C4-2B (cell line): ENCODE results near the gene SCUBE2.

Experiments
- H3K27ac ChIP-seq: fragments of 450-650 bp; 2 replicates; pipeline ENCODE4 v1.5.1; 2017
- ZFX ChIP-seq: fragments of 450-650 bp; IDR thresholded peaks from 2 replicates; pipeline ENCODE4 v1.6.1; 2017
- TF ChIP-seq, protein P1 (sequence below): fragments of 450-650 bp; conservative IDR thresholded peaks from 2 replicates; pipeline ENCODE4 v1.5.1; 2017; ENCODE audit warnings: mild to moderate bottlenecking

Gene SCUBE2

DNA sequence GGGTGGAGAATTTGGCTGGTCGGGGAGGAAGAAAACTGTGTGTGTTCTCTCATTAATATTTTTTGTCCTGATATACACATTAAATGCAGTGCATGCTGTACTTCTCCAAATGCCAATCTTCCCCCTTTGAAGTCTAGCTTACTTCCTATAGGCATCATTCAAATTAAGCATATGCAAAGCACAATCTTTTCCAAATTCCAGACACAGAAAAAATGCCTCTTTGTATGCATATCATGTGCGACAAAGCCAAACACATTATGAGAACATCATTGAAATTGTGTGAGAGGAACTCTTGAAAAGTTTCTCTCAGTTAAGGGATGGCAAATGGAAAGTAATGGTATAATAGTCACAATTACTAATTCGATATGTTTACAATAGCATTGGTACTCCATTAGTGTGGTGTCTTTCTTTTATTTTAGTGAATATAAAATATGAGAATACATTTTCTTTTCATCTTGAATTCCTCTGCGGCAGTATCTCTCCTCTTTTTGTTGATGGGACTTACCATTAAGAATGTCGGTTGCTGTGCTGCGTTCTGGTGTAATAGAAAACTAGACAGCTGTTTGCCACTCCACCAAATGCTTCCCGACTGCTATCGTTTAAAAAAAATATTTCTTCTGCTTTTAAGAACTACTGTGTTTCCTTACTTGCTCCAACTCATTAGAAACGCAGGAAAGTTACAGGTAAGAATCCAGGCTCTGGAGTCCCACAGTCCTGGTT lies 68.3 kb downstream of the SCUBE2 start:
- TF ChIP-seq, protein P1, sequence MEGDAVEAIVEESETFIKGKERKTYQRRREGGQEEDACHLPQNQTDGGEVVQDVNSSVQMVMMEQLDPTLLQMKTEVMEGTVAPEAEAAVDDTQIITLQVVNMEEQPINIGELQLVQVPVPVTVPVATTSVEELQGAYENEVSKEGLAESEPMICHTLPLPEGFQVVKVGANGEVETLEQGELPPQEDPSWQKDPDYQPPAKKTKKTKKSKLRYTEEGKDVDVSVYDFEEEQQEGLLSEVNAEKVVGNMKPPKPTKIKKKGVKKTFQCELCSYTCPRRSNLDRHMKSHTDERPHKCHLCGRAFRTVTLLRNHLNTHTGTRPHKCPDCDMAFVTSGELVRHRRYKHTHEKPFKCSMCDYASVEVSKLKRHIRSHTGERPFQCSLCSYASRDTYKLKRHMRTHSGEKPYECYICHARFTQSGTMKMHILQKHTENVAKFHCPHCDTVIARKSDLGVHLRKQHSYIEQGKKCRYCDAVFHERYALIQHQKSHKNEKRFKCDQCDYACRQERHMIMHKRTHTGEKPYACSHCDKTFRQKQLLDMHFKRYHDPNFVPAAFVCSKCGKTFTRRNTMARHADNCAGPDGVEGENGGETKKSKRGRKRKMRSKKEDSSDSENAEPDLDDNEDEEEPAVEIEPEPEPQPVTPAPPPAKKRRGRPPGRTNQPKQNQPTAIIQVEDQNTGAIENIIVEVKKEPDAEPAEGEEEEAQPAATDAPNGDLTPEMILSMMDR: no peak
- no peak for TF ChIP-seq ZFX
- no peak overlapping the region for H3K27ac ChIP-seq

DNA sequence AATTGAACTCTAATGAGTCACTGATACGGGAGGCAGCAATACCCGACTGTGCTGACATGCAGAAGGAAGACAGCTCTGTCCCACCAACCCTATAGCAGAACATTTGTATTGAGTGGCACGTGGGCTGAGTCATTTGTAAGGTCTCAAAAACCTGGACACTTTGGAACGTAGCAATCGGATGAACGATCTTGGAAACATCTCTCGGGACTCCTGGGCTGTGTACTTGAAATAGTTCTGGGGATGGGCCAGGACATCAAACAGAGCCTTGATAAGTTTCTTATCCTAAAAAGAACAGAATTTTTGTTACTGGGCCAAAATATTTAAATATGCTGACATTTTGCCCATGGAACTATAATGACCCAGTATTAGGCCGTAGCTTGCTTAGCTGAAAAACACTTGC lies 70.5 kb downstream of the SCUBE2 start:
- peak overlapping the region; percentile 11; the same call in 1 of the 2 replicates for H3K27ac ChIP-seq
- TF ChIP-seq, protein P1: no peak
- no peak for TF ChIP-seq ZFX

DNA sequence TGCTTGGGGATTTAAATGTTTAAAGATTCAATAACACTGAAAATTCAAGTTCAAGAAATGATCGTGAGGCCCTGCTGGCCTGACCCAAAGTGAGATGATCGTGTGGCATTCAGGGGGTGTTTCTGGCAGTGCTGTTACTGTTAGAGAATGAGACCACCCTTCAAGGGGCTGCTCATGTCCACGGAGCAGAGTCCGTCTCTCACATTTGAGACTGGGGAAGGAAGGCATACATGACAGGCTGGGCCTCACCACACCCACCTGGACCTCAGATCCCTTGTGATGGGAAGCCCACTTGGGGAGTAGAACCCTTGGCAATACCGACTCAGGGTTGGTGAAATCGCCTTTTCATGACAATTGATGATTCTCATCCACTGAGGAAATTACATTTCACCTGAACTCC lies 71.5 kb downstream of the SCUBE2 start:
- TF ChIP-seq, protein P1: no peak
- TF ChIP-seq ZFX: no peak
- H3K27ac ChIP-seq: no peak overlapping the region

DNA sequence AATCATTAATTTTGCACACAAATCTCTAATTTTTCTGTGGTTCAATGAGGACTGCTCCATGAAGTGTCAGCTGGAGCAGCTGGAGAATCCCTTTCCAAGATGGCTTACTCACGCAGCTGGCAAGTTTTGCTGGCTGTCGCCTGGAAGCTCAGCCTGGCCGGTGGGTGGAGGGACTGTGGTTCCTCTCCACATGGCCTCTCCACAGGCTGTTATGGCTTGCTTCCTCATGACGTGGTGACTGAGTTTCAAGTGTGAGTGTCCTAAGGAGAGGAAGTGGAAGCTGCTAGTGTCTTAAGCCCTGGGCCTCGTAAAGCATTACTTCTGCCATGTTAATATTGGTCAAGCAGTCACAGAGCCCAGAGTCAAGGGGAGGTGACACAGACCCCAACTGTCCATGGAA lies 73.6 kb downstream of the SCUBE2 start:
- no peak for TF ChIP-seq ZFX
- TF ChIP-seq, protein P1: no peak
- no peak overlapping the region for H3K27ac ChIP-seq

DNA sequence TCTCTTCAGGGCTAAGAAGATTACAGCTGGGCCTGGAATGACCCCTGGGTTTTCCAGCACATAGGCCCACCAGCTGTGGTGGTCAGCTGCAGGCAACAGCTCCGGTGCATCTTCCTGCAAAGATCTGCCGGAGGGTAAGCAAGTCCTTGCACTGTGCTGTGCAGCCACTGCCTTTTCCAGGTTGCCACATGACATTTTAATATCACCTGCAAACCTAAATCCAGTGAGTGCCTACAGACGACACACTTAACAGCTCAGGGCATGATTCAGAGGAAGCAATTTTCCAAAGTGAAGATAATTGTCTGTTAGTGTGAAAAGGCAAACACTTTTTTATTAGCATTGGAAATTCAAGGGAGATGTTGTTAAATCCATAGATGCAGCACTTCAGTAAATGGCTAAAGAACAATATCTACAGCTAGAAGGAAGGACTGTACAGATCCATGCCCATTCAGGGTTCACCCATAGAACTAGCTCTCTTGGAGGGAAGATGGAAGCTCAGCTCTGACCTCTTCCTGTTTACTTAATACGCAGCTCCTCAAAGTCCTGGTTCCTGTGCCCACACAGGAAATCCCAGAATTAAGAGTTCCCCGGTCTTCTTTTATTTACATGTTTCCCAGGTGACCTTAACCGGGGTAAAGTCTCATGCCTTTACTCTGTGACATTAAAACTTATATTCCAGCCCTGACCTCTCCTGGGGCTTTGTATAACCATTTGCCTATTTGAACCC lies 74.3 kb downstream of the SCUBE2 start:
- H3K27ac ChIP-seq: no peak overlapping the region
- TF ChIP-seq ZFX: no peak
- TF ChIP-seq, protein P1: no peak

DNA sequence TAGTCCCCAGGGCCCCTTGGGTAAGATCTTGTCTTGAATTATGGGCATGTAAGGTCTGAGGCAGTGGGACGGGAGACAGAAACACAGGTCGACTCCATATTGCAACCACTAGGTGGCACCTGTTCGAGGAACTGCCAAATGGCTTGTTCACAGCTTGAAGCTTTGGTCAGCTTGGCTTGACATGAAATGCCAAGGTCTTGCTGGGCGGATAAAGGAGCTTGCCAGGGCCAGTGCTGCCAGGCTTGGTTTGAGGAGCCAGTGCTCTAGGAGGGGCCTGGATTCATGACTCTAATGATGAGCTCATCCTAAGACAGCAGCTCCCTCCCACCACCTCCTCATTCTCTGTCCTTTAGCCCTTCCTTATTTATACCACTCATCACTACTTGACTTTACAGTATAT lies 75.7 kb downstream of the SCUBE2 start:
- H3K27ac ChIP-seq: no peak overlapping the region
- TF ChIP-seq ZFX: no peak
- TF ChIP-seq, protein P1: peak; percentile 90

DNA sequence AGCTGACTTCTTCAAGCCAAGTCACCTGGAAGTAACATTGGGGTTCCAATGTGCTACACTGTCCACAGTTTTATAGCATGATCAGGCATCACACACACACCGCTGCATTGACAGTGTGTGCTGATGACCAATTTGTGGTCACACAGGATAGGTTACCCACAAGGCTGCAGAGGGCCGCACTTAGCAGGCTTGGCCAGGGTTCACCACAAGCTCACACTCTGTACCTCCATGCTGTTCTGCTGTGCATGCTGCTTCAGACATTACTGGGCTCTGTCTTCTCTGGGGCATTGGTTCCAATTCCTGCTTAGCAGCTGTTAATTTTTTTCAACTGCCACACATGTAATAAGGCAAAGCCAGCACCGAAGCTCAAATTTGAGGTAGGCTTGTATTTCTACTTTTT lies 76.6 kb downstream of the SCUBE2 start:
- TF ChIP-seq, protein P1: no peak
- TF ChIP-seq ZFX: no peak
- H3K27ac ChIP-seq: no peak overlapping the region
